ENCODE measurements around the gene MARVELD2. TPM values are rescaled to one million over a fixed set of nuclear protein-coding genes. Genes with fewer than 3 reads are reported as not detected.
"Not testable (repeated sequence)": the region's sequence is repeated elsewhere in the genome, so short reads cannot be mapped to it uniquely, and the experiment has no call there.

MARVELD2 gene, protein sequence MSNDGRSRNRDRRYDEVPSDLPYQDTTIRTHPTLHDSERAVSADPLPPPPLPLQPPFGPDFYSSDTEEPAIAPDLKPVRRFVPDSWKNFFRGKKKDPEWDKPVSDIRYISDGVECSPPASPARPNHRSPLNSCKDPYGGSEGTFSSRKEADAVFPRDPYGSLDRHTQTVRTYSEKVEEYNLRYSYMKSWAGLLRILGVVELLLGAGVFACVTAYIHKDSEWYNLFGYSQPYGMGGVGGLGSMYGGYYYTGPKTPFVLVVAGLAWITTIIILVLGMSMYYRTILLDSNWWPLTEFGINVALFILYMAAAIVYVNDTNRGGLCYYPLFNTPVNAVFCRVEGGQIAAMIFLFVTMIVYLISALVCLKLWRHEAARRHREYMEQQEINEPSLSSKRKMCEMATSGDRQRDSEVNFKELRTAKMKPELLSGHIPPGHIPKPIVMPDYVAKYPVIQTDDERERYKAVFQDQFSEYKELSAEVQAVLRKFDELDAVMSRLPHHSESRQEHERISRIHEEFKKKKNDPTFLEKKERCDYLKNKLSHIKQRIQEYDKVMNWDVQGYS
- 0.24 TPM for polyA plus RNA-seq (2013, experiment 1 of 2; ENCODE audit: insufficient read length)
- polyA plus RNA-seq (2013, experiment 2 of 2; ENCODE audit: insufficient read length): 0.24 TPM

DNA sequence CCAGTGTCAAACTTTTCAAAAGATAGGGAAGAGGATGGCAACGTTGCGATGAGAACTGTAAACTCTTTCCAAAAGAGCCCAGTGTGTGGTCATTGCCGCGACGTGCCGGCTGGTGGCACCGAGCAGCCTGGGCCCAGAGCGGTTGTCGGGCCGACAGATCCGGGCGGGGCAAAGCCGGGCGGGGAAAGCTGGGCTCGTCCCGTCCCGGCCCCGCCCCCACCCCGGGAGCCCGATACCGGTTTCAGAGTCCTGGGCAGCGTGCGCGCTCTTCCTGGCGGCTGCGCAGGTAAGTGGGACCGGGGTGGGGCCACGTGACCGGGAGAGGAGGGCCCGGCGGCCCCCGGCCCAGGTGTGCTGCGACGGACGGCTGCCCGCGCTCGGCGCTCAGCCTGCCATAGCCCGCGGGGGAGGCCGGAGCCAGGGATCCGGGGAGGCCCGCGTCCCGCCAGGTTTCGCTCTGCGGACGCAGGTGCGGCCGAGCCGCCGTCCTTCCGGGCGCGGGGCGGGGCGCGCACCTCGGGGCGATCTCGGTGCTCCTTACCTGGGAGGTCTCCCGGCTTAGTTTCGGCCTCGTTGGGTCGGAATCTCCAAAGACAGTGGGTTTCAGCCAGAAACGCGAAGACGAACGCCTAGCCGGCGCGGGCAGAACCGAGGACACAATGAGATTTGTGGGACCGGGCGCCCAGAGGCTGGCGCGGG, at the start of gene MARVELD2:
Gene MARVELD2, plus strand, starts transcription at position 232 of the 699 bp plus-strand sequence. CDS start 4,270 bp downstream, outside the sequence.
- peak; percentile 11 for DNase-seq

DNA sequence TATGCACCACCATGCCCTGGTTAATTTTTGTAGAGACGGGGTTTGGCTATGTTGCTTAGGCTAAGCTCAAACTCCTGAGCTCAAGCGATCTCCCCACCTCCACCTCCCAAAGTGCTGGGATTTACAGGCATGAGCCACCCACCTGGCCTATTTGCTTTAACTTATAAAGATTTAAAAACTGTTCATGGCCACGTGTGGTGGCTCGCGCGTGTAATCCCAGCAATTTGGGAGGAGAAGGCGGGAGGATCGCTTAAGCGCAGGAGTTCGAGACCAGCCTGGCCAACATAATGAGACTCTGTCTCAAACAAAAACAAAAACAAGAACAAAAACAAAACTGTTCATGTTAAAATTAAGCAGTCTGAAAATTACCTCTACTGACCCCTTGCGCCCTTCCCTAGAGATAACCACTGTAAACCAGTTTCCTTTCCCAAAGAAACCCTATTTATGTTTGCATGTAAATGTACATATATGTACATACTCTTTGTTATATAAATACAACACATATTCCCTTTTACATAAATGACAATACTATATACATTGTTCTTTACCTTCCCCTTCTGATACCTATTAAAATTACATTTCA, 47.1 kb upstream of the MARVELD2 start:
- DNase-seq: no peak

DNA sequence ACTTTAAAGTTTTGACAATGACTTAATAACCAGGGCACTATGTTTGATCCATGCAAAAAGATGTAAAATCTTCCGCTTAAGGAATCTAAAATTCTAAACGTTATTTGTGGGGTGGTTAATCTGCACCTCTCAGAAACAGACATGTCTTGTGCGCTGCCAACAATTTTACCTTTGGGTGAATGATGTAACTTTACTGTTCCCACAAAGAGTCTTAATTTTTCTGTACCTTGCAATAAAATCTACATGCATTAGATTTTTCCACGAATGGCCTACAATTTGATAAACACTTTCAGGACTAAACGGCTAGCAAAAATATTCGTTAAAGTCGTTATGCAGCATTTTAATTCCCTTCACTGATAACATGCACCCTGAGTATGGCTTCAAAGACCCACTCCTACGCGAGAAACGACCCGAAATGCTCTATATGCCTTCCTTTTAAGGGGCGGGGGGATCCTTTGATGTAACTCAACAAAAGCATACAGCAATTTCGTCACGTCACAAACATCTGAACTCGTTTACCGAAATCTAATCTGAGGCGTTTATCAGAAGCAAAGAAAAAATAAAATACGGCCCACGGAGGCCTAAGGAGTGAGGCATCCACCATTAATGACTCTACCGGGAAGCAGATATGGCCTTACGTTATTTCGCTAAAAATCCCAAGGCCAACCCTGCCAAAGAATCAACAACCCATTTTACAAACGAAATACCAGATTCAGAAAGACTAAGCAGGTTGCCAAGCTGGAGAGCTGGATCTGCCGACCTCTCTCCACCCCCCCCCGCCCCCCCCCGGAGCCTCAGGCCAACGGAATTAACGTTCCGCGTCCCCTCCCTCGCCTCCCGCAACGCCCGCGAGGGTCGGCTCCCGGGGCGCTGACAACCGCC, 46.2 kb upstream of the MARVELD2 start:
- DNase-seq: no peak

DNA sequence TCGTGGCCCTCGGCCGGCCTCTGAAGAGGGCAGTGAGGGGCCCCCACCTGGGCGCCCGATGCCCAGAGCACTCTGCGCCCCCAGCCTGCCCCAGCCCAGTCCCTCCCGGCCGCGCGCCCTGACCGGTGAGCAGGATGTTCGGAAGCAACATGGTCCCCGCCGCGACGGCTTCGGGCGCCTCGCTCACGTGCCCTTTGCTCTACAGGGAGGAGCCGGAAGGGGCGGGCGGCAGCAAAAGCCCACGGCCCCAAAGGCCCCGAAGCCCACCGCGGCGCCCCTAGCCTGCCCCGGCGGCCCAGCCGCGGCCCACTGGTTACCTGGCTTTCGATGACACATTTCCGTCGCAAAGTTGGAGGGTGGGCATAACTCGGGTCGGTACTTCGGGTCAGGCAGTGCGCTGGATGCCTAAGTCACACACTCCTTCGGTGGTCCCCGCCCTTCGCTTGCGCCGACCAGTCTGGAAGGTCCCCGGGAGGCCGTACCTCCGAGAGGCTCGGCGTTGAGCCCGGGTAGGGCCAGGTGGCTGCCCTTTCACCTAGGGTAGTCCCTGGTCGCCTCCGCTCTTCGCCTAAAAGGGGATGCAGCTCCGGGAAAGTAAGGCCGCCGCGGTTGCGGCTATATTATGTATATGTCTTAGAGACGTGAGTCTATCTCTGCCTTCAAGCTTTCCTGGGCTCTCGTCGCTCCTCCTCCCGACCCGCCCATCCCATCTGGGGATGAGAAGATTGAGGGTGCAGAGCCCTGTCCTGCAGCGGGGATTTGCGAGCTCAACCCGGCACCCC, 45.4 kb upstream of the MARVELD2 start, which contains the start of the genes AK6, RAD17 and TAF9:
Gene AK6, minus strand, starts transcription at position 181 of the 782 bp plus-strand sequence. Its CDS starts 30 bp downstream, at position 151.
Gene RAD17, plus strand, starts transcription at position 479 of the 782 bp plus-strand sequence. CDS start 2,391 bp downstream, outside the sequence.
Gene TAF9, minus strand, starts transcription at position 181 of the 782 bp plus-strand sequence. CDS start 3,783 bp downstream, outside the sequence.
- peak; percentile 91 for DNase-seq

DNA sequence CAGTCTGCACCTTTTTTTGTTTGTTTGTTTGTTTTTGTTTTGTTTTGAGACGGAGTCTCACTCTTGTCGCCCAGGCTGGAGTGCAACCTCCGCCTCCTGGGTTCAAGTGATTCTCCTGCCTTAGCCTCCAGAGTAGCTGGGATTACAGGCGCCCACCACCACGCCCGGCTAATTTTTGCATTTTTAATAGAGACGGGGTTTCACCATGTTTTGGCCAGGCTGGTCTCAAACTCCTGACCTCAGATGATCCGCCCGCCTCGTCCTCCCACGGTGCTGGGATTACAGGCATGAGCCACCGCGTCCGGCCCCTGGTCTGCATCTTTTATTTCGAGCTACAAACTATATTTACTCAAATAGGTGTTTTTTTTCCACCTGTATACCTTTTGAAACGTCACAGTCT, 44.6 kb upstream of the MARVELD2 start:
- DNase-seq: not testable (repeated sequence)

DNA sequence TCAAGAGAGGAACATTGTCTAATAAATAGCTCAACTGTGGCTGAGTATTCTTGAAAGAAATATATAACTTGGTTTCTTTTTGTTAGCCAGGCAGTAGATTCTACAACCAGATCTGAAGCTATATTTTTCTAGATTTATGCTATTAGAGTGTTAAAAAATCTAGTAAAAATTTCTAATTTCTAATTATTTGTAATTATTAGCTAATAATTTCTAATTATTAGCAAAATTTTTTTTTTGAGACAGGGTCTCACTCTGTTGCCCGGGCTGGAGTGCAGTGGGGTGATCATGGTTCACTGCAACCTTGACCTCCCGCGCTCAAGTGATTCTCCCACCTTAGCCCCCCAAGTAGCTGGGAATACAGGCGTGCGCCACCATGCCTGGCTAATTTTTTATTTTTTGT, 42.5 kb upstream of the MARVELD2 start:
- no peak for DNase-seq

DNA sequence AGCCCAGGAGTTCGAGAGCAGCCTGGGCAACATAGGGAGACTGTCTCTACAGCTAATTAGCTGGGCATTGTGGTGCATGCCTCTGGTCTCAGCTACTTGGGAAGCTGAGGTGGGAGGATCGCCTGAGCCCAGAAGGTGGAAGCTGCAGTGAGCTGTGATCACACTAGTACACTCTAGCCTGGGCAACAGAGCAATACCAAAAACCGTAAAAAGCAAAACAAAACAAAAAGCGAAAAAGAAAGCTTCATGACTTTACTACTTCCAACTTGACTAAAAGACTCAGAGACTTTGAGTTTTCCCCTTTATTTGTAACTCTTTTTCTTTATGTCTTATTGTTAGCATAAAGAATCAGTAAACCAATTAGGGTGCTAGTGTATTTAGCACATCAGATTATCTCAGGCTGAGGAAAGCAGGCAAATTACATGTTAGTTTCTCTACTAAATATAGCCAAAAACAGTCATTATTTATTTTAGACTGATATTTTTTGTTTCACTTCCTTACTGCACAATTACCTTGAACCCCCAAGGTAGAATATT, 39.9 kb upstream of the MARVELD2 start:
- no peak for DNase-seq

DNA sequence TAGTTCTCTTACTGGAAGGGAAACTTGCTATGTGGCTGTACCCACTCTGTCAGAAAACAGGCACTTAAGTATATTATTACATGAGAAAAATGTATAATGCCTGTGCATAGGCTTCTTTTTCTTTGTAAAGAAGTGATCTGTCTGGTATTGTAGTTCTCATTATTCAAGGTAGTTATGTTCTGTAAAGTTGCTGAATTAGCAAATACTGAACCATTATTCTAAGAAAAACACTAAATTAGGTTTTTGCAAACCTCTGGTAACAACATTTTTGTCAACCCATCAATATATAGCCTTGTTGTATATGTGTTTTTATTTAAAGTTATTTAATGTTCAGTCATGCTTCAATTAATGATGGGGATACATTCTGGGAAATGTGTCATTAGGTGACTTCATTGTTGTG, 36.5 kb upstream of the MARVELD2 start:
- DNase-seq: no peak

DNA sequence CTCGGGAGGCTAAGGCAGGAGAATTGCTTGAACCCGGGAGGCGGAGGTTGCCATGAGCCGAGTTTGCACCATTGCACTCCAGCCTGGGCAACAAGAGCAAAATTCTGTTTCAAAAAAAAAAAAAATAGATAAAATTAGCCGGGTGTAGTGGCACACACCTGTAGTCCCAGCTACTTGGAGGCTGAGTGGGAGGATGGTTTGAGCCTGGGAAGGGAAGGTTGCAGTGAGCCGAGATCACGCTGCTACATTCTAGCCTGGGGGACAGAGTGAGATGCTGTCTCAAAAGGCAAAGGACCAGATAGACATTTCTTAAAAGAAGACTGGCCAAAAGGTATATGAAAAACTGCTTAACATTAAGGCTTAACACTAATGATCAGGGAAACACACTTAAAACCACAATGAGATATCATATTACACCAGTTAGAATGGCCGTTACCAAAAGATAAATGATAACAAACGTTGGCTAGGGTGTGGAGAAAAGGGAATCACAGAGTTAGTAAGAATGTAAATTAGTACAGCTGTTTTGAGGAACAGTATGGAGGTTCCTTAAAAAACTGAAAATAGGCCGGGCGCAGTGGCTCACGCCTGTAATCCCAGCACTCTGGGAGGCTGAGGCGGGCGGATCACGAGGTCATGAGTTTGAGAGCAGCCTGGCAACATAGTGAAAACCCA, 10.1 kb upstream of the MARVELD2 start:
- no peak for DNase-seq

DNA sequence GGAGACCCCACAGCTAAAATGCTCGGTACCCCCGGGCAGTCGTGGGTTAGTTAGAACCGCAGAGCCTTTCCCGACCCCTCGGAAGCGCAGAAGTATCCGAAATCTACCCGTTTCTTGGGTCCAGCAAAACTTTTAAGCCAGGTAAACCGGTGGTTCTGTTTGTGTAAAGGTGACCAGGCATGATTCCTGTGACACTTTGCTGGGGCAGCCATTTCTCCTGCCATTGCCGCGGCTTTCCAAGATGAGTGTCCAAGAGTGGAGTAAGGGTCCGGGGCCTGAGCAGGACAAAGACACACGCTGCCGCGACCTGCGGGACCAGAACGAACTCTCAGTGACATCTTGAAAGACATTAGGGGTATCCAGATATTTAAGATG, 655 bp downstream of the MARVELD2 start:
- DNase-seq: no peak

DNA sequence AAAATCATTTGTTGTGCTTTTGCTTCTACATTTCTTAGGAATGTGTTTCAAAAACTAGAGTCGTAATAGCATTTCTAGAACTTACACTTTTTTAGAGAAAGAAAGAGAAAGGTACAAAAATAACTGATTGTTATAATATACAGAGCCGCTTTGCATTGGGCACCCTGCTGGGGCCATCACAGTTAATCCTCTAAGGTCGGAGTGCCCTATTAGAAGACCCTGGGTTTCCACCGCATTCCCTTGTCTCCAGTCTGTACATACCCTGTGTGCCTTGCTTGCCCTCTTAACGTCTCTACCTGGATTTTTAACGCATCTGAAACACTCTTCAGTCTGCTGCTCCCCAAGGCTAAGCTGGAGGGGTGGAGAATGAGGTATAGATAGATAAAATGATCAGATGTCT, 1.3 kb downstream of the MARVELD2 start:
- DNase-seq: no peak

DNA sequence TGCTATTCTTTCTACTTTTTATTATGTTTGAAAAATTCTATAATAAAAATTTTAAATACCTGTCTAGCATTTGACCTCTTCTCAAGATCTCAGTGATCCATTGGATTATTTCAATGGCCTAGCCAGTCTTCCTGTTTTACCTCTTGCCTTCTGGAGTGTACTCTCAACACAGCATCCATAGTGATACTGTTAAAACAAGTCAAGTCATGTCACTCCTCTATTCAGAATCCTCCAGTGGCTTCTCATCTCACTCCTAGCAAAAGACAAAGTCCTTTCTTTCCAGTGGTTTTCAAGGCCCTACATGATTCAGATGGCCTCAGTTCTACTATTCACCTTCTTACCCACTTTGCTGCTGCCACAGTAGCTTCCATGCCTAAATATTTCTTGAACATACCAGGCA, 1.8 kb downstream of the MARVELD2 start:
- no peak for DNase-seq

DNA sequence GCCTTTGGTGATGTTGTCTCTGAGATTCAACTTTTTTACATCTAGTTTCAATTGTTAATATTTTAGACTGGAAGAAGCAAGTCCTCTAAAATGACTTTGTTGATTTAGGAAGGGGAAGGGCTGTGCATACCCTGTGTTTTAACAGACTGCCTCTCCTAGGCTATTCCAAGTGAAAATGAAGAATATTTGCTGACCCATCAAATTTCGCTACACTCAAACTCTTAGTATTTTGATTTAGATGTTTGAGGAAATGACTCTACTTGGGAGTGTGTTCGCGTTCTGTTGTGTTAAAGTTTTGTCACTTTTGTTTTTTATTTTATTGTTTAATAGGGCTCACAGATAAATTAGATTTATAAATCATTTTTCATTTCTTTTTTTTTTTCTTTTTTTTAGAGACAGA, 3.6 kb downstream of the MARVELD2 start:
- DNase-seq: no peak

DNA sequence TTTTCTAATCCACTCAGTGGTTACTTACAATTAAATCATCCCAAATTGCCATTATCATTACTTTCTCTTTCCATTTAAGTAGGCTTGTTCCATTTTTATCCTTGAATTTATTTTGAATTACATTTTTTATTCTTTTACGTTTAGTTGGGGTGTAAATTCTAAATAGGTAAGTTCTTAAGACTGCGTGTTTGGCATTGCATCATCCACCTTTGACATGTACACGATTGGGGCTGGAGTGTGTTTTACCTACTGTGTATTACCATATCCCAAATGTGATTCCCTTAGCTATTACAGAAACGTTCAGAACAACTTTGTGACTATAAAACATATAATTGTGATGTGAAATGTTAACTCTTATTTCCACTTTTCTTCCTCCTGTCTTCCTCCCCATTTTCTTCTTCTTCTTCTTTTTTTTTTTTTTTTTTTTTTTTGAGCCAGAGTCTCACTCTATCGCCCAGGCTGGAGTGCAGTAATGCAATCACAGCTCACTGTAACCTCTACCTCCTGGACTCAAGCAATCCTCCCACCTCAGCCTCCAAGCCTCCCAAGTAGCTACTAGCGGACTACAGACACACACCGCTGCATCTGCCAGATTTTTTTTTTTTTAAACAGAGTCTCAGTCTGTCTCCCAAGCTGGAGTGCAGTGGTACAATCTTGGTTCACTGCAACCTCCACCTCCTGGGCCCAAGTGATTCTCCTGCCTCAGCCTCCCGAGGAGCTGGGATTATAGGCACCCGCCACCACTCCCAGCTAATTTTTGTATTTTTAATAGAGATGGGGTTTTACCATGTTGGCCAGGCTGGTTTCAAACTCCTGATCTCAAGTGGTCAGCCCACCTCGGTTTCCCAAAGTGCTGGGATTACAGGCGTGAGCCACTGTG, 16.7 kb downstream of the MARVELD2 start:
- no peak for DNase-seq

DNA sequence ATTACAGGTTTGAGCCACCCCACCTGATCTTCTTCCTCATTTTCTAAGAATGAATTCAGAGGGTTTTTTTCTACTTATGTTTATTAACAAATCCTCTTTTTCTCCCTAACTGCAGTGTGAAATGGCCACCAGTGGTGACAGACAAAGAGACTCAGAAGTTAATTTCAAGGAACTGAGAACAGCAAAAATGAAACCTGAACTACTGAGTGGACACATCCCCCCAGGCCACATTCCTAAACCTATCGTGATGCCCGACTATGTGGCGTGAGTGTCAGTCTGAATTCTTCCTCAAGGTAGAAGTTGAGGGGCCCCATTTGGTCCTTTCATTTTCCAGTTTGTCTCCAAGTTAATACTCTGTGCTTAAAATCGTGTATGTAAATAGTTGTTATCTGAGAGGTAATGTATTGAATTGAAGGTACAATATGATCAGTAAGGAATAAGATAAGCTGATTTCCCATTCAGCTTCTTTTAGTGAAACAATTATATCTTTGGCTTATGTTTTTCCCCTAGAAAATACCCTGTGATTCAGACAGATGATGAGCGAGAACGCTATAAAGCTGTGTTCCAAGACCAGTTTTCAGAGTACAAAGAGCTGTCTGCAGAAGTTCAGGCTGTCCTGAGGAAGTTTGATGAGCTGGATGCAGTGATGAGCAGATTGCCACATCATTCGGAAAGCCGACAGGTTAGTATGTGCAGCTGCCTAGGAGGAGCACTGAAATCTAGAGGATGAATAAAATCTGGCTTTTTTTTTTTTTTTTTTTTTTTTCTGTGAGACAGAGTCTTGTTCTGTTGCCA, 17.7 kb downstream of the MARVELD2 start:
- DNase-seq: no peak

DNA sequence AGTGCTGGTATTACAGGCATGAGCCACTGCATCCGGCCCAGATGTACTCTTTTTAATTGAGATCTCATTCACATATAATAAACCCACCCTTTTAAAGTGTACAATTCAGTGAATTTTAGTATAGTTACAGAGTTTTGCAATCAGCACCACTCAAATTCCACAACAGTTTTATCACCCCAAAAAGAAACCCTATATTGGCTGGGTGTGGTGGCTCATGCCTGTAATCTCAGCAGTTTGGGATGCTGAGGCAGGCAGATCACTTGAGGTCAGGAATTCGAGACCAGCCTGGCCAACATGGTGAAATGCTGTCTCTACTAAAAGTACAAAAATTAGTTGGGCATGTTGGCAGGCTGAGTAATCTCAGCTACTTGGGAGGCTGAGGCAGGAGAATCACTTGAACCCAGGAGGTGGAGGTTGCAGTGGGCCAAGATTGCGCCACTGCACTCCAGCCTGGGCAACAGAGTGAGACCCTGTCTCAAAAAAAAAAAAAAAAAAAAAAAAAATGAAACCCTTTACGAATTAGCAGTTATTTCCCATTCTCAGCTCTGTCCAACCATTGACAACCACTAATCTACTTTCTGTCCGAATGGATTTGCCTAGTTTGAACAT, 20.5 kb downstream of the MARVELD2 start:
- DNase-seq: peak; percentile 1

DNA sequence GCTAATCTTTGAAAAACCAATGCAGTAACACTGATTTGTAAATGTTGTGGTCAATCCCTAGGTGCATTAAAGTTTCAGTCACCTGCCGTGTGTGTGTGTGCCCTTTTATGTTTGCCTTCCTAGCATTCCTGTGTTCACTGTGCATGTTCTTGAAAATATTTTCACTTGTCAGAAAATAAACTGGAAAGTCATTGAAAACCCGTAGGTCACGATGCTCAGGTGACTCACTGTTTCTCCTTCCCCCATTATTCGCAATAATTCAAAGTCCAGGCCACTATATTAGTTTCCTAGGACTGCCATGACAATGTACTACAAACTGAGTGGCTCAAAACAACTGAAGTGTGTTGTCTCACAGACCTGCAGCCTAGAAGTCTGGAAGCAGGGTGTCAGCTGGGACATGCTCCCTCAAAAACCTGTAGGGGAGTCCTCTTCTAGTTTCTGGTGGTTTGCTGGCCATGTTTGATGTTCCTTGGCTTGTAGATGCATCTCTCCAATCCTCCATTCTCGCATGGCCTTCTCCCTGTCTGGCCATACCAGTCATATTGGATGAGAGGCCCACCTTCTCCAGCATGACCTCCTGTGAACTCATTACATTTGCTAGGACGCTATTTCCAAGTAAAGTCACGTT, 29.3 kb downstream of the MARVELD2 start:
- no peak for DNase-seq
